GM12878 (cell line): ENCODE measurements around the gene NECAB2. TPM values are rescaled to one million over a fixed set of nuclear protein-coding genes. Genes with fewer than 3 reads are reported as not detected.

Source experiments
- ATAC-seq: fragments of 200-7000 bp; cut with Tn5 transposase; 3 replicates; pipeline ENCODE4 v1.9.1; 2020; ENCODE audit warnings: mild to moderate bottlenecking, moderate library complexity
- BruUV-seq: library from RNA; stranded (reverse); fragments of 400-500 nt; replicated peaks from 2 replicates; lab custom pipeline; 2021; lab: Mats Ljungman, UMichigan
- CTCF ChIA-PET: fragments of 300-600 bp; sonication (Branson Sonifier 250); formaldehyde crosslinking; extraction: SDS; loops from one replicate; lab custom pipeline; 2021; ENCODE audit warnings: inconsistent platforms; lab: Yijun Ruan, JAX
- POLR2A ChIA-PET: fragments of 350-600 bp; formaldehyde crosslinking; extraction: SDS; loops from one replicate; lab custom pipeline; 2021; ENCODE audit warnings: inconsistent platforms; lab: Charles Lee
- RAD21 ChIA-PET: fragments of 300-600 bp; sonication (Branson Sonifier 250); formaldehyde crosslinking; loops from one replicate; lab custom pipeline; 2023; ENCODE audit warnings: antibody characterized with exemption; ENCODE audit not compliant: unreplicated experiment; lab: Charles Lee
- SMC1A ChIA-PET: fragments of 300-600 bp; sonication (Branson Sonifier 250); formaldehyde crosslinking; loops from one replicate; lab custom pipeline; 2023; ENCODE audit not compliant: unreplicated experiment, uncharacterized antibody; lab: Charles Lee
- DNase-seq: peaks from one replicate; pipeline ENCODE4 v3.0.0-alpha.2; 2011; ENCODE audit warnings: low read depth, low spot score
- FAIRE-seq: peaks from 3 replicates; lab custom pipeline; 2011; peaks lifted over from hg19 to GRCh38; lab: Jason Lieb, UNC
- H2AFZ ChIP-seq: 2 replicates; pipeline ENCODE4 v1.6.0; 2011; ENCODE audit warnings: low read depth, low read length, control low read depth; ENCODE audit not compliant: control insufficient read depth
- H3K27ac ChIP-seq: 2 replicates; pipeline ENCODE4 v1.5.1; 2011; ENCODE audit warnings: control low read depth; ENCODE audit not compliant: control insufficient read depth, insufficient read depth
- H3K27me3 ChIP-seq, 2 experiments: replicated peaks in 1 of 2; 2 replicates each; pipeline versions ENCODE4 v1.6.0 to v1.6.1; 2011; ENCODE audit warnings: low read length in 1 of 2; ENCODE audit not compliant: control insufficient read depth in 2 of 2, insufficient read depth in 2 of 2
- H3K36me3 ChIP-seq, 2 experiments: 2 replicates each; pipeline ENCODE4 v1.5.1; 2011; ENCODE audit warnings: low read length in 1 of 2; ENCODE audit not compliant: control insufficient read depth in 2 of 2, insufficient read depth in 2 of 2
- H3K4me1 ChIP-seq: 2 replicates; pipeline ENCODE4 v1.6.1; 2011; ENCODE audit warnings: mild to moderate bottlenecking, low read length, moderate library complexity, mixed read lengths; ENCODE audit not compliant: control insufficient read depth, insufficient read depth
- H3K4me2 ChIP-seq: 2 replicates; pipeline ENCODE4 v1.6.0; 2011; ENCODE audit warnings: control low read depth; ENCODE audit not compliant: control insufficient read depth, insufficient read depth
- H3K4me3 ChIP-seq: fragments of 200-600 bp; sonication (generic); 2 replicates; pipeline ENCODE4 v1.5.1; 2016
- H3K79me2 ChIP-seq: 2 replicates; pipeline ENCODE4 v1.6.0; 2011; ENCODE audit warnings: low read length; ENCODE audit not compliant: control insufficient read depth, insufficient read depth
- H3K9ac ChIP-seq: 2 replicates; pipeline ENCODE4 v1.8.0; 2011; ENCODE audit warnings: low read length, control low read depth, mixed read lengths; ENCODE audit not compliant: control insufficient read depth, insufficient read depth
- H3K9me3 ChIP-seq: replicated peaks from 3 replicates; pipeline ENCODE4 v1.5.1; 2011; ENCODE audit warnings: mild to moderate bottlenecking, low read length; ENCODE audit not compliant: control insufficient read depth, insufficient read depth
- H4K20me1 ChIP-seq: 2 replicates; pipeline ENCODE4 v1.6.0; 2011; ENCODE audit not compliant: control insufficient read depth, insufficient read depth
- ASH2L ChIP-seq: fragments of 300-600, 200-600 bp; sonication (generic); IDR thresholded peaks from 2 replicates; pipeline ENCODE4 v1.6.1; 2017; ENCODE audit warnings: low read depth, mild to moderate bottlenecking, borderline replicate concordance
- JUND ChIP-seq: IDR thresholded peaks from 2 replicates; pipeline ENCODE4 v1.6.1; 2012; ENCODE audit warnings: low read depth, mild to moderate bottlenecking, low read length, improper control_type of control experiment, moderate library complexity
- MEF2B ChIP-seq: fragments of 450-650 bp; IDR thresholded peaks from 2 replicates; pipeline ENCODE4 v1.6.1; 2018; ENCODE audit warnings: mild to moderate bottlenecking, moderate library complexity; ENCODE audit not compliant: partially characterized antibody, poor library complexity, severe bottlenecking
- NR2C2 ChIP-seq: IDR thresholded peaks from 2 replicates; pipeline ENCODE4 v1.6.1; 2011; ENCODE audit warnings: borderline replicate concordance, low read depth; ENCODE audit not compliant: control insufficient read depth, insufficient read length
- SMAD1 ChIP-seq: fragments of 450-650 bp; IDR thresholded peaks from 2 replicates; pipeline ENCODE4 v1.6.1; 2018; ENCODE audit warnings: mild to moderate bottlenecking, low read depth; ENCODE audit not compliant: partially characterized antibody
- TARDBP ChIP-seq: IDR thresholded peaks from 2 replicates; pipeline ENCODE4 v1.6.1; 2016; ENCODE audit warnings: borderline replicate concordance
- TCF3 ChIP-seq: IDR thresholded peaks from 2 replicates; pipeline ENCODE4 v1.6.1; 2012; ENCODE audit warnings: low read depth, mild to moderate bottlenecking, low read length, borderline replicate concordance; ENCODE audit not compliant: insufficient read depth
- TCF7 ChIP-seq: IDR thresholded peaks from 2 replicates; pipeline ENCODE4 v1.6.1; 2014; ENCODE audit warnings: antibody characterized with exemption, borderline replicate concordance
- ZNF24 ChIP-seq: fragments of 450-650 bp; IDR thresholded peaks from 2 replicates; pipeline ENCODE4 v1.6.1; 2017; ENCODE audit warnings: antibody characterized with exemption, mild to moderate bottlenecking
- WGBS: methylation state at CpG from one replicate; pipeline ENCODE4 v1.1.6; 2016; ENCODE audit warnings: low lambda C conversion rate; ENCODE audit not compliant: insufficient replicate concordance, insufficient coverage; ENCODE audit errors: missing lambda C conversion rate; 5-methylcytosine and 5-hydroxymethylcytosine counted together
- in situ Hi-C: fragments of 300-500 bp; cut with MboI; formaldehyde crosslinking; loops from 9 replicates; pipeline ENCODE4 v1.14.3; 2018; ENCODE audit warnings: mixed read lengths
- intact Hi-C: fragments of 100-400 bp; cut with micrococcal nuclease; formaldehyde crosslinking; loops from one replicate; pipeline ENCODE4 v1.14.2; 2022; ENCODE audit not compliant: unreplicated experiment
- polyA plus RNA-seq, 11 experiments: library from polyadenylated mRNA; depleted of rRNA in 4 of 11; unstranded in 6 of 11; stranded (reverse) in 5 of 11; fragments of >200 nt; fragmentation: Nextera tagmentation in 4 of 11; fragmentation: Illumina TruSeq in 1 of 11; extraction: Ambion mirVana in 4 of 11; extraction: Trizol in 1 of 11; gene quantifications; 1 replicate in 1 of 11; 2 replicates in 10 of 11; pipeline versions ENCODE4 v1.2.1 to v1.2.3, GENCODE V29; 2011 to 2016; ENCODE audit warnings: inconsistent platforms in 2 of 11, missing spikeins in 2 of 11, low read depth in 1 of 11
- total RNA-seq, 4 experiments: library from RNA; depleted of rRNA in 3 of 4; stranded (reverse); fragments of >200 nt in 3 of 4; fragmentation: Illumina TruSeq in 1 of 4; extraction: Trizol in 1 of 4; gene quantifications; 2 replicates each; pipeline versions ENCODE4 v1.2.1 to v1.2.3, GENCODE V29; 2013 to 2021
- TF ChIP-seq, protein P1 (sequence below): fragments of 450-650 bp; formaldehyde crosslinking; IDR thresholded peaks from 2 replicates; pipeline ENCODE4 v1.4.0; 2022; ENCODE audit warnings: mild to moderate bottlenecking, moderate library complexity
- TF ChIP-seq, protein P2 (sequence below): fragments of 450-650 bp; IDR thresholded peaks from 2 replicates; pipeline ENCODE4 v1.6.1; 2016; ENCODE audit warnings: mild to moderate bottlenecking
- TF ChIP-seq, protein P3 (sequence below): fragments of 450-650 bp; IDR thresholded peaks from 2 replicates; pipeline ENCODE4 v1.6.1; 2018; ENCODE audit warnings: borderline replicate concordance, mild to moderate bottlenecking; ENCODE audit not compliant: partially characterized antibody

Gene NECAB2
- total and polyA plus RNA-seq, 10 of the 15 experiments (the other 5 are each of a cell fraction or from before 2014, with no cell fraction given): not detected

DNA sequence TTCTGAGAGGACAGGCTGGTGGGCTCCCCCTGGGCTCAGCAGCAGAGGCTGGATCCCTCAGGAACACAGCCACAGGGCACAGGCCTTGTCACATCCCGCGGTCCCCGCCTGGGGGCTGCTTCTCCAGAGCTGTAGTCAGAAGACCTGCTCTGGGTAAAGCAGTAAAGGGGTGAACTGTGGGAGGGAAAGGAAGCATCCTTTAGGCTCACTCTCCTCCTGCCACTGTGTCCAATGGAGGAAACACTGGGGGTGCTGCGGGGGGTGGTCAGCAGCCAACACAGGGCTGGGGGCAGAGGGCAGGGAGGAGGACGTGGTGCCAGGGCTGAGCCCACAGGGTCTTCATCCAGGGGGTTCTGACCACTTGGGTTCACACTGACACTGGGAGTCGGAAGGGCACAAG is 79.6 kb downstream of the NECAB2 start (continued):
- no peak for TF ChIP-seq NR2C2
- TF ChIP-seq ASH2L: no peak
- TF ChIP-seq TCF7: no peak
- TF ChIP-seq, protein P1, sequence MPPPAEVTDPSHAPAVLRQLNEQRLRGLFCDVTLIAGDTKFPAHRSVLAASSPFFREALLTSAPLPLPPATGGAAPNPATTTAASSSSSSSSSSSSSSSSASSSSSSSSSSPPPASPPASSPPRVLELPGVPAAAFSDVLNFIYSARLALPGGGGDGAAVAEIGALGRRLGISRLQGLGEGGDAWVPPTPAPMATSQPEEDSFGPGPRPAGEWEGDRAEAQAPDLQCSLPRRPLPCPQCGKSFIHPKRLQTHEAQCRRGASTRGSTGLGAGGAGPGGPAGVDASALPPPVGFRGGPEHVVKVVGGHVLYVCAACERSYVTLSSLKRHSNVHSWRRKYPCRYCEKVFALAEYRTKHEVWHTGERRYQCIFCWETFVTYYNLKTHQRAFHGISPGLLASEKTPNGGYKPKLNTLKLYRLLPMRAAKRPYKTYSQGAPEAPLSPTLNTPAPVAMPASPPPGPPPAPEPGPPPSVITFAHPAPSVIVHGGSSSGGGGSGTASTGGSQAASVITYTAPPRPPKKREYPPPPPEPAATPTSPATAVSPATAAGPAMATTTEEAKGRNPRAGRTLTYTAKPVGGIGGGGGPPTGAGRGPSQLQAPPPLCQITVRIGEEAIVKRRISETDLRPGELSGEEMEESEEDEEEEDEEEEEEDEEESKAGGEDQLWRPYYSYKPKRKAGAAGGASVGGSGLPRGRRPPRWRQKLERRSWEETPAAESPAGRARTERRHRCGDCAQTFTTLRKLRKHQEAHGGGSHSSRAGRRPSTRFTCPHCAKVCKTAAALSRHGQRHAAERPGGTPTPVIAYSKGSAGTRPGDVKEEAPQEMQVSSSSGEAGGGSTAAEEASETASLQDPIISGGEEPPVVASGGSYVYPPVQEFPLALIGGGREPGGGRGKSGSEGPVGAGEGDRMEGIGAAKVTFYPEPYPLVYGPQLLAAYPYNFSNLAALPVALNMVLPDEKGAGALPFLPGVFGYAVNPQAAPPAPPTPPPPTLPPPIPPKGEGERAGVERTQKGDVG (CRISPR knock-in tag): no peak
- no peak for TF ChIP-seq MEF2B
- TF ChIP-seq, protein P2, sequence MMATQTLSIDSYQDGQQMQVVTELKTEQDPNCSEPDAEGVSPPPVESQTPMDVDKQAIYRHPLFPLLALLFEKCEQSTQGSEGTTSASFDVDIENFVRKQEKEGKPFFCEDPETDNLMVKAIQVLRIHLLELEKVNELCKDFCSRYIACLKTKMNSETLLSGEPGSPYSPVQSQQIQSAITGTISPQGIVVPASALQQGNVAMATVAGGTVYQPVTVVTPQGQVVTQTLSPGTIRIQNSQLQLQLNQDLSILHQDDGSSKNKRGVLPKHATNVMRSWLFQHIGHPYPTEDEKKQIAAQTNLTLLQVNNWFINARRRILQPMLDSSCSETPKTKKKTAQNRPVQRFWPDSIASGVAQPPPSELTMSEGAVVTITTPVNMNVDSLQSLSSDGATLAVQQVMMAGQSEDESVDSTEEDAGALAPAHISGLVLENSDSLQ: no peak
- no peak for TF ChIP-seq SMAD1
- TF ChIP-seq TCF3: no peak
- TF ChIP-seq, all 136 proteins: peak for 0

DNA sequence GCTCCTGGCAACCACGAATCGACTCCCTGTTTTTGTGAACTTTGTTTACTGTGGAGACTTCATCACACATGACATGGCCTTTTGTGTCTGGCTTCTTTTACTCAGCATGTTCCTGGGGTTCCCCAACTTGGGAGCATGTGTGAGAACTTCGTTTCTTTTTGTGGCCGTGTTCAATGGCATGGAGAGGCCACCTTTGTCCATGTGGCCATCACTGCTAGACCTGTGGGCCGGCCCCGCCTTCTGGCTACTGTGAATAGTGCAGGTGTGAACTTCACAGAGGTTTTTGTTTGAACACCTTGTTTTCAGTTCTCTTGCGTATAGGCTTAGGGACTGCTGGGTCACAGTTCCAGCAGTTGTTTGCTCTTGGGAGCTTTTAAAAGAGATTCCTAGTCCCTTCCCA is 80.2 kb downstream of the NECAB2 start:
- intact Hi-C loops (no loop called here), in situ Hi-C loops (no loop called here)
- Histone ChIP-seq H3K79me2 (no peaks in the 10 kb centered on the region), H3K27ac (no peak overlapping the region), H3K4me1 (no peaks in the 10 kb centered on the region), H2AFZ (no peak overlapping the region), H3K4me3 (no peak overlapping the region), H3K4me2 (no peak overlapping the region), H3K9me3 (no peaks in the 10 kb centered on the region), H4K20me1 (no peaks in the 10 kb centered on the region), H3K36me3 (peaks cover 0 to 2% of the 10 kb centered on the region in 2 experiments; a peak in 3 of 4 replicates), H3K27me3 (no peaks in the 10 kb centered on the region; a peak in 2 of 4 replicates), H3K9ac (no peak overlapping the region)
- SMC1A ChIA-PET: no interaction called here
- TSS peak; percentile 45 for BruUV-seq
- 66% methylated on average over 7 of the region's 7 CpGs for WGBS
- ATAC-seq: peak; percentile 38; the same call in 1 of the 3 replicates
- POLR2A ChIA-PET: no interaction called here
- DNase-seq: no peak
- RAD21 ChIA-PET: no interaction called here
- CTCF ChIA-PET: interaction anchor here (2.8 kb wide), 1 partner anchor 17 kb away, joined by 10 read pairs; no protein-coding TSS in a partner anchor
- no peak for FAIRE-seq
- no peak for TF ChIP-seq TARDBP
- no peak for TF ChIP-seq JUND
- TF ChIP-seq ZNF24: no peak
- TF ChIP-seq, protein P3, sequence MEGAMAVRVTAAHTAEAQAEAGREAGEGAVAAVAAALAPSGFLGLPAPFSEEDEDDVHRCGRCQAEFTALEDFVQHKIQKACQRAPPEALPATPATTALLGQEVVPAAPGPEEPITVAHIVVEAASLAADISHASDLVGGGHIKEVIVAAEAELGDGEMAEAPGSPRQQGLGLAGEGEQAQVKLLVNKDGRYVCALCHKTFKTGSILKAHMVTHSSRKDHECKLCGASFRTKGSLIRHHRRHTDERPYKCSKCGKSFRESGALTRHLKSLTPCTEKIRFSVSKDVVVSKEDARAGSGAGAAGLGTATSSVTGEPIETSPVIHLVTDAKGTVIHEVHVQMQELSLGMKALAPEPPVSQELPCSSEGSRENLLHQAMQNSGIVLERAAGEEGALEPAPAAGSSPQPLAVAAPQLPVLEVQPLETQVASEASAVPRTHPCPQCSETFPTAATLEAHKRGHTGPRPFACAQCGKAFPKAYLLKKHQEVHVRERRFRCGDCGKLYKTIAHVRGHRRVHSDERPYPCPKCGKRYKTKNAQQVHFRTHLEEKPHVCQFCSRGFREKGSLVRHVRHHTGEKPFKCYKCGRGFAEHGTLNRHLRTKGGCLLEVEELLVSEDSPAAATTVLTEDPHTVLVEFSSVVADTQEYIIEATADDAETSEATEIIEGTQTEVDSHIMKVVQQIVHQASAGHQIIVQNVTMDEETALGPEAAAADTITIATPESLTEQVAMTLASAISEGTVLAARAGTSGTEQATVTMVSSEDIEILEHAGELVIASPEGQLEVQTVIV: no peak
